ENCODE results near the gene TSEN2.
A peak's percentile ranks its signal among the peaks of the same experiment; 100 is the strongest.

The TSEN2 gene

GRCh38 chr3:12495749-12496452 lies 11.6 kb downstream of the TSEN2 start:
- in situ Hi-C loops (cut with MboI; ENCODE audit: low pct_unique_long_range_greater_than_20kb, low sequenced_read_pairs, unreplicated experiment) = no loop called here
- TF ChIP-seq, protein P1, sequence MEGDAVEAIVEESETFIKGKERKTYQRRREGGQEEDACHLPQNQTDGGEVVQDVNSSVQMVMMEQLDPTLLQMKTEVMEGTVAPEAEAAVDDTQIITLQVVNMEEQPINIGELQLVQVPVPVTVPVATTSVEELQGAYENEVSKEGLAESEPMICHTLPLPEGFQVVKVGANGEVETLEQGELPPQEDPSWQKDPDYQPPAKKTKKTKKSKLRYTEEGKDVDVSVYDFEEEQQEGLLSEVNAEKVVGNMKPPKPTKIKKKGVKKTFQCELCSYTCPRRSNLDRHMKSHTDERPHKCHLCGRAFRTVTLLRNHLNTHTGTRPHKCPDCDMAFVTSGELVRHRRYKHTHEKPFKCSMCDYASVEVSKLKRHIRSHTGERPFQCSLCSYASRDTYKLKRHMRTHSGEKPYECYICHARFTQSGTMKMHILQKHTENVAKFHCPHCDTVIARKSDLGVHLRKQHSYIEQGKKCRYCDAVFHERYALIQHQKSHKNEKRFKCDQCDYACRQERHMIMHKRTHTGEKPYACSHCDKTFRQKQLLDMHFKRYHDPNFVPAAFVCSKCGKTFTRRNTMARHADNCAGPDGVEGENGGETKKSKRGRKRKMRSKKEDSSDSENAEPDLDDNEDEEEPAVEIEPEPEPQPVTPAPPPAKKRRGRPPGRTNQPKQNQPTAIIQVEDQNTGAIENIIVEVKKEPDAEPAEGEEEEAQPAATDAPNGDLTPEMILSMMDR (IDR thresholded peaks at IDR 0.05; ENCODE audit: extremely low read depth, insufficient read depth, missing control alignments) = peak; percentile 12
- no peak for DNase-seq (ENCODE audit: low spot score)

- TF ChIP-seq, protein P1 (IDR thresholded peaks at IDR 0.05; ENCODE audit: extremely low read depth, insufficient read depth, missing control alignments) = no peak
- in situ Hi-C loops (cut with MboI; ENCODE audit: low pct_unique_long_range_greater_than_20kb, low sequenced_read_pairs, unreplicated experiment) = no loop called here
- no peak for DNase-seq (ENCODE audit: low spot score)
Observed at GRCh38 chr3:12496453-12496761, 12.1 kb downstream of the TSEN2 start.

GRCh38 chr3:12499474-12499873 lies 15.2 kb downstream of the TSEN2 start:
- no peak for DNase-seq (ENCODE audit: low spot score)
- TF ChIP-seq, protein P1 (IDR thresholded peaks at IDR 0.05; ENCODE audit: extremely low read depth, insufficient read depth, missing control alignments) = no peak
- in situ Hi-C loops (cut with MboI; ENCODE audit: low pct_unique_long_range_greater_than_20kb, low sequenced_read_pairs, unreplicated experiment) = no loop called here

DNA sequence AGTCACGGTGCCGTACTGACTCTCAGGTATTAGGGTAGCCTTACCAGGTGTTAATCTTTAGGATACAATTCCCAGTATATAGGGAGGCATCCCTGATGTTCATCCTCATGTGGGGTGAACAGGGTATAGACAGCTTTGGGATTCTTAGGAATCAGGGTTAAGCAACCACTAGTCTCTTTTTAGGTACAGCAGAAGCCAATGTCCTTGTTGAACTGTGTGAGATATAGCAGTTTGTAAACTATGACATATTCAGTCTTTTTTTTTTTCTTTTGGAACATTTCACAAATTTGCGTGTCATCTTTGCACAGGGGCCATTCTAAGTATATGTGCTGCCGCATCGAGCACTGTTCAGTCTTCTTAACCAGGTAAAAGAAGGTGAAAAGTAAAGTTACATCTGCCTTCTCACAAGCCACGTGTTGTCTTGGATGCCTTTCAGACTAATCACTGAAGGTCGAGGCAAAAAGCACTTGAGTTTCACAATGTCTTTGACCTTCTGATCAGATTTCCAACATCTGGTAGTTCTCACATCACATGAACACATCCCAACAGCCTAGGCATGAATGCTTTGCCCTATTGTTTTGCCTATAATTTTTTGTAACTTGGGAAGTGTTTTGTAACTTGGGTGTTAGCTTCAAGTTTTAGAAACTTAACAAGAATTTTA lies 17.2 kb downstream of the TSEN2 start:
- no peak for DNase-seq (ENCODE audit: low spot score)
- in situ Hi-C loops (cut with MboI; ENCODE audit: low pct_unique_long_range_greater_than_20kb, low sequenced_read_pairs, unreplicated experiment) = no loop called here
- TF ChIP-seq, protein P1 (IDR thresholded peaks at IDR 0.05; ENCODE audit: extremely low read depth, insufficient read depth, missing control alignments) = no peak

DNA sequence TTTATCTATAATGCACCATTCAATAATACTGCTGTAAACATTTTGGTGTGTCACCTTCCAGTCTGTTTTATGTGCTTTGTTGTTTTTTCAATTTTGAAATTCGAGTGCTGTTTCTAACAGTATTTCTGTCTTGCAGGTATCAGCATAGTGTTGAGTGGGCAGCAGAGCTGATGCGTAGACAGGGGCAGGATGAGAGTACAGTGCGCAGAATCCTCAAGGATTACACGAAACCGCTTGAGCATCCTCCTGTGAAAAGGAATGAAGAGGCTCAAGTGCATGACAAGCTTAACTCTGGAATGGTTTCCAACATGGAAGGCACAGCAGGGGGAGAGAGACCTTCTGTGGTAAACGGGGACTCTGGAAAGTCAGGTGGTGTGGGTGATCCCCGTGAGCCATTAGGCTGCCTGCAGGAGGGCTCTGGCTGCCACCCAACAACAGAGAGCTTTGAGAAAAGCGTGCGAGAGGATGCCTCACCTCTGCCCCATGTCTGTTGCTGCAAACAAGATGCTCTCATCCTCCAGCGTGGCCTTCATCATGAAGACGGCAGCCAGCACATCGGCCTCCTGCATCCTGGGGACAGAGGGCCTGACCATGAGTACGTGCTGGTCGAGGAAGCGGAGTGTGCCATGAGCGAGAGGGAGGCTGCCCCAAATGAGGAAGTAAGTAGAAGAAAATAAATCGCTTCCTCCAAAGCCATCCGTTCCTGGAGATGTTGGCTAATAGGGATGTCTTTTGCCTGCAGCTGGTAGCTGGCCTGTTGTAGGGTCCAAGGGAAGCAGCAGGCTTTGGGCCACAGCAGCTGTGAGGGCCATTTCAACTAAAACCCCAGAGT lies 19.1 kb downstream of the TSEN2 start:
- in situ Hi-C loops (cut with MboI; ENCODE audit: low pct_unique_long_range_greater_than_20kb, low sequenced_read_pairs, unreplicated experiment) = no loop called here
- DNase-seq (ENCODE audit: low spot score) = no peak
- TF ChIP-seq, protein P1 (IDR thresholded peaks at IDR 0.05; ENCODE audit: extremely low read depth, insufficient read depth, missing control alignments) = no peak

- no peak for DNase-seq (ENCODE audit: low spot score)
- in situ Hi-C loops (cut with MboI; ENCODE audit: low pct_unique_long_range_greater_than_20kb, low sequenced_read_pairs, unreplicated experiment) = no loop called here
- TF ChIP-seq, protein P1 (IDR thresholded peaks at IDR 0.05; ENCODE audit: extremely low read depth, insufficient read depth, missing control alignments) = no peak
Observed at GRCh38 chr3:12506201-12506709, 22.0 kb downstream of the TSEN2 start.
